GM15510 (cell line): ENCODE data around the gene TIMM22.

Source experiments
- POLR2A ChIP-seq: IDR thresholded peaks from 3 replicates; pipeline ENCODE4 v1.6.1; 2011; ENCODE audit warnings: borderline replicate concordance; ENCODE audit not compliant: insufficient read length; ENCODE audit errors: extremely low read depth

Gene TIMM22

DNA sequence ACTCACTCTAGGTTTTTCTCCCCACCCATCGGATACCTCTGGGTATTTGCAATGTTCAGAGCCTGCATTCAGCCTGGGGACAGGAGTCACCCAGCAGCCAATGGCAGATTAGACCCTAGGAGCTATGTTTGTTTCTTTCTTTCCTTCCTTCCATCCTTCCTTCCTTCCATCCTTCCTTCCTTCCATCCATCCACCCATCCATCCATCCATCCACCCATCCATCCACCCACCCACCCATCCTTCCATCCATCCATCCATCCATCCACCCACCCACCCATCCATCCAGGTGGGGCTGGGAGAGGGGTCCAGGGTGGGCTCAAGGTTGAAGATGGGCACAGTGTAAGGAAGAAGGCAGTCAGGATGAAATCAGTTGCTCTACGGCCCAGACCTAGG lies 39.9 kb downstream of the TIMM22 start:
- TF ChIP-seq POLR2A = no peak

DNA sequence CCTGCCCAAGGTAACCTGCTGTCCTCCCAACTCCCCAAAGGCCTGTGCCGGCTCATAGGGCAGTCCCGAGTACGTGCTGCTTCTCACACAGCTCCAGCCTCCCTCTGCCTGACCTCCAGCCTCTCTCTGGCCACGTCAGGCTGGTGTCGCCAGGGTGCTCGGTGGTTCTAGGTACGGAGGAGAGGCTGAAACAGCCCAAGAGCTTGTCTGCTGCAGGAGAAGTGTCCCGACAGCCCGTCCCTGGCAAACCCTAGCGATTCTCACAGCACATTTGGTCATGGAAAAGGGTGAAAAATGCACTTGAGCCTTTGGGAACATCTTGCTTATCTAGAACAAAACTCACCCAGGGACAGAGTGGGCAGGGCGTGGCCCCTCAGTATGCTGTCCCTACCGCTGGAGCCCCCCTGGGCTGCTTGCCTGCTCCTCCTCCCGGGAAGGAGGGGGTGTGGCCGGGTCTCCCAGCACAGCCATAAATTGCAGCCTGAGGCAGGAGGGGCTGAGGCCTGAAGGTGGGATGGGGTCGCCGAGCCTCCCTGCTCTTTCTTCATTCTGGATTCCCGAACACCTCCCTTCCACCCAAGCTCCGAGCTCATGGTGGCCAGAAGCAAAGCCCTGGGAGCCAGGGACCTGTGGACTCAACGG lies 40.4 kb downstream of the TIMM22 start:
- TF ChIP-seq POLR2A = no peak

DNA sequence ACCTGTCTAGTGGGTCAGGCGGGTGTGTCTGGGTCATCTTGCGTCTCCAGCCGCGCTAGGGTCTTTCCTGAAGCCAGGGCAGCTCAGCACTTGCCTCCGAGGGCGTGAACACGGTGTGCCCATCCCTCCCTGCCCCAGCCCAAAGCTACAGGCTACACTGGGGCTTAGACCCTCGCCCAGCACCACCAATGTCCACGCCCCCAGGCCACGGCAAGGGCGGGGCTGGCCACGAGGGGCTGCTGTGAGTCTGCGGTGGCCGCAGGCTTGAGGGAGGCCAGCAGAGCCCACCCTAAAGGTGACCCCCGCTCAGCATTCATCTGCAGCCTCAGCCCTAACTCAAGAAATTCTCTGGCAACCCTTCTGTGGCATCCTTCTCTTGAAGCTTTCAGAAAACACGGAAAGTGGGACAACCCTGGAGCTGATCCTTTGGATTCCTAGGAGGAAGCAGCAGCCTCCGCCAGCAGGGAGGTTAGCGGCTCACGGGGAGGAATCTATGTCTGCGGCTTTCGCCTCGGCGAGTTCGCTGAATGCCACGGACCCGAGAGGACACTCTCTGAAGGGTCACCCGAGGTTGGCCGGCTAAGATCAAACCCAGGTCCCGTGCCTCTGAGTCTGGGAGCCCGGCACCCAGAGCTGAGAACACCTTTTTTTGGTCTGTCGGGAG lies 41.7 kb downstream of the TIMM22 start:
- no peak for TF ChIP-seq POLR2A

DNA sequence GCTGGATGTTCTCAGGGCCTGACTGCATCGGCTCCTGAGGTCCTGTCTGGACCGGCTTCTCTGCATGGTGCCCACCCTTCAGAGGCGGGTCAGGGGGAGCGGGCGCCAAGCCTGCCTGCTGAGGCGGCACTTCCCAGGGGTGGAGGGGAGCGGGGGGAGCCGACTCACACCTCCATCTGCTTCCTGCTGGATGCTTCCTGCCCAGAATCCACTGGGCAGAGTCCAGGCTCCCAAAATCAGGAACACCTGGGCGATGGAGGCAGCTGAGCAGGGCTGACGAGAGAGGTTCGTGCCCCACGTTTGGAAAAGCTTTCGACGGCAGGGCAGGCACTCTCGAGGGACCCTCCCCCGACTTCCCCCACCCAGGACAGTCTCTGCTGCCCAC lies 42.2 kb downstream of the TIMM22 start:
- TF ChIP-seq POLR2A = no peak

DNA sequence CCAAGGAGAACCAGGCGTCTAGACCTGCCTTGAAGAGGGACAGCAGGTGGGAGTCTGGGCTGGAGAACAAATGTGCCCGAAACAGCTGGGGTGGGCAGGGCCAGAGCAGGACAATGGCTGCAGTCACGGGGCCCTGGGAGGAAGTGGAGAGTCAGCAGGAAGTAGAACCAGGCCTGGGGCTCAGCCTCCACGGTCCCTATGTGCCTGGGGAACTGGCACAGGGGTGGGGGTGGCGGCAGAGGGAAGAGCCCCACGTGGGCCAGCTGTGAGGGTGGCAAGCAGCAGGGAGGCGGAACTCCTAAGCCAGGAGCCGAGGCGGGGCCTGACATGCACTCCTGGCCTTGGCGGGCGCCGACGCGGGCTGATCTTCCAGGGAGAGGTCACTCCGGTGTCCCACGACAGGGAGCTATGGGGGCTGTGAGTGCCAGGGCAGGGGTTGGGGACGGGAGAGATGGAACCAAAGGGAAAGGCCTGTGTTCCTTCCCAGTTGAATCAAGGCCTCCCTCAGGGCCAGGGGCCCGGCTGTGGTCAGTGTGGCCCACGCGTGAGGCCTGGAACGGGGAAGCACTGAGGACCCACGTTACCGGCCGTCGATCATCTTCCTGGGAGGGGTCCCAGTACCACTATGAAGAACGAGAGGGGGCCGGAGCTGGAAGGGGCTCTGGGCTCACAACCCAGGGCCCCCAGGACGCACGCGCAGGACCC lies 42.7 kb downstream of the TIMM22 start:
- no peak for TF ChIP-seq POLR2A

DNA sequence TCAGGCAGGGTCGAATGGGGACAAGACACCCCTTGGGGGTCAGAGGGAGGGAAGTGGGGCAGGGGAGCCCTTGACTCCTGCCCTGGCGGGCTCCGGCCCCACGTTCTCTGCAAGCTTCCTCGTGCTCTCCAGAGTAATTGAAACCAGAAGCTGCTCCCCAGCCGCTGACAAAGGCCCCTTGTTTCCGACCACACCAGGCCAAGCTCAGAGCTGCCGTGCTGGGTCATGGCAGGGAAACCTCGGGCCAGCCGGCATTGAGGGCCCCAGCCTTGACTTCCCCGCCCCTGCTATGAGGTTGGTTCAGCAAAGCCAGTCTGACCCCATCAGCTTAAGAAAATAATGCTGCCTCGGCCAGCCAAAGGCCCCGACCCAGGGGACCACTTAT lies 43.3 kb downstream of the TIMM22 start:
- no peak for TF ChIP-seq POLR2A

DNA sequence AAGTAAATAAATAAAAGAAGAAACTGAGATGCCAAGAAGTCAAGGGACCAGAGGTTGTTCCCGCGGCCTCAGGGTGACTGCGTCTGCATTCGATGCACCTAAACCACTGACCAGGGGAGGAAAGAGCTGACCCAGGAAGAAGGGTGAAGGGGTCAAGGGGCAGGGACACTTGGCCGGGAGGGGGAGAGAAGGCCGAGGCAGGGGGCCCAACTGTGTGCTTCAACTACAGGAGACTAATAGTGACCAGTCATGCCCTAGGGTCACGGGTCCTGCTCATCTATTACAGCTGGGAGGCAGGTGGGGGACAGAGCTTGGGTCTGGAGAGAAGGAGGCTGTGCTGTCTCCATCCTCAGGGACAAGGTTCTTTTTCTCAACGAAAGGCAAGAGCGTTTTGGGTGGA lies 44.8 kb downstream of the TIMM22 start:
- no peak for TF ChIP-seq POLR2A

DNA sequence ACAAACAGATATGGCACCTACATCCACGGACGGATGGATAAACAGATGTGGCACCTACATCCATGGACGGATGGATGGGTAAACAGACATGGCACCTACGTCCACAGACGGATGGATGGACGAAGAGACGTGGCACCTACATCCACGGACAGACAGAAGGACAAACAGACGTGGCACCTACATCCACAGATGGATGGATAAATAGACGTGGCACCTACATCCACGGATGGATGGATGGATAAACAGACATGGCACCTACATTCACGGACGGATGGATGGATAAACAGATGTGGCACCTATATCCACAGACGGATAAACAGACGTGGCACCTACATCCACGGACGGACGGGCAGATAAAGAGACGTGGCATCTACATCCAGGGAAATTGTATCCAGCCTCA lies 45.6 kb downstream of the TIMM22 start:
- TF ChIP-seq POLR2A = no peak

DNA sequence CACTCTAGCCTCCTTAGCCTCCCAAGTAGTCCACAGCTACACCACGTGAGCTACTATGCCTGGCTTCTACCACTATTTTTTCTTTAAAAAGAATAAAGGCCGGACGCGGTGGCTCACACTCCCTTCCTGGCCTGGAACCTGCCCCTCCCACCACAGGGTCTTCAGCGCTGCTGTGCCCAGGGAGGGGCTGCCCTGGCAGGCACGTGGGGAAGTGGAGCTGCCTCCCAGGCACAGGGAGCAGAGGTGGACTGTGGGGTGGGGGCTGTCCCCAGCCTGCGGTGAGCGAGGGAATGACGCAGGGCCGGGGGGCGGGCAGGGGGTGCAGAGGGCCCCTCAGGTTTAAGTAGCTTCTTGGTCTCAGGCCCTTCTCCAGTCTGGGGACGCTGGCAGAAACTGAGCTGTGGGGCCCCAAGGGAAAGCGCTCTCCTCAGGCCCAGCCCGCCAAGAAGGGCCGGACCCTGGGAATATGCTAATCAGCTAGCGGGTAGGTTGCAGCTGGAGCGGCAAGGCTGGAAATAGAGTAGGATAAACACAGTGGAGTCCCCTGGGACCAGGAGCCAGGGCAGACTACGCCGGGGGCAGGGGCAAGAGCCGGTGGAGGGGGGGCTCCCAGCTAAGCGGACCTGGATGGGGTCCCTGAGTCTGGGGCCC lies 46.8 kb downstream of the TIMM22 start:
- no peak for TF ChIP-seq POLR2A

DNA sequence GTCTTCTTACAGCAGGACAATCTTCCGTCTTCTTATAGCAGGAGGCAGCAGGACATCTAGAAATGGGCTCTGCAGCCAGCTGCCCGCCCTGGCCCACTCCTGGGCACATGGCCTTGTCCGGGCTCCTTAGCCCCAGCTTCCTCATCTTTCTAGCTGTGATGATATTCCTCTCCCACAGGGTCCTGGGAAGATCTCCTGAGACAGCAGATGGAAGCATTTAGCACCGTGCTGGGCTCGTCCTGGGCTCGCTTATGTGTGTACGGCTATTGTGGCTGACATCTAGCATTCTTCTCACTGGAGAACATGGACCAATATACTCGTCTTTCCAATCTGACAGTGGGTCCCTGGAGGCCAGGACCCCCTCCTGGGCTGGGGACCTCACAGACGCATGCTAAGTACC lies 48.5 kb downstream of the TIMM22 start:
- TF ChIP-seq POLR2A = no peak

DNA sequence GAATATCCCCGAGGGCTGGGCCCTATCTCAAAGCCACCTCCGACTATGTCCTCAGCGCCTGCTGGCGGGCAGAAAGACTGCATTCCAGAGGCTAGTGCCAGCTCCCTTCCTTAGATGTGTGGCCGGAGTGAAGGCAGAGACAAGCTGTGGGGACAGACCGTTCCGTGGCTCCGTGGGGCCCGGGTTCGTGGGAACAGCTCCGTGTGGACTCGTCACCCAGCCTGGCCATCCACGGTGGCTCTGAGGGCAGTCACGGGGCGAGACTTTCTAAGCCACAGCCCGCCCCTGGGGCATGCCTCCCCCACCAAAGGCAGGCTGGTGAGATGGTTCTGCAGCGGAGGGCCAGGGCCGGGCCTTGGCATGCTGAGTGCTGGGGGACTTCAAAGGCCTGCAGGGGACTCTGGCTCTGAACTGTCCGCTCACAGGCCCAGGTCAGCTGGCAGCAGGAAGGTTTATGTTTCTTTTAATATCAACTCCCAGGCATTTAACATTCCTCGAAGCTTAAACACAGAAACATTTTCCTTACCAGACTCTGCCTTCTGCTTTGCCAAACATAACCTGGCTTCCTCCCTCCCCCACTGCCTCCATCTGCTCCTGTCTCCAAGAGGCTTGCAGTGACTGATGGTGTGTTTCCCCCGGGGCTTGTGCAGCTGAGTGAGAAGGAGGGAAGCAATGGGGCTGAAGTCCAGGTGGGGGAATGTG lies 50.4 kb downstream of the TIMM22 start:
- no peak for TF ChIP-seq POLR2A

DNA sequence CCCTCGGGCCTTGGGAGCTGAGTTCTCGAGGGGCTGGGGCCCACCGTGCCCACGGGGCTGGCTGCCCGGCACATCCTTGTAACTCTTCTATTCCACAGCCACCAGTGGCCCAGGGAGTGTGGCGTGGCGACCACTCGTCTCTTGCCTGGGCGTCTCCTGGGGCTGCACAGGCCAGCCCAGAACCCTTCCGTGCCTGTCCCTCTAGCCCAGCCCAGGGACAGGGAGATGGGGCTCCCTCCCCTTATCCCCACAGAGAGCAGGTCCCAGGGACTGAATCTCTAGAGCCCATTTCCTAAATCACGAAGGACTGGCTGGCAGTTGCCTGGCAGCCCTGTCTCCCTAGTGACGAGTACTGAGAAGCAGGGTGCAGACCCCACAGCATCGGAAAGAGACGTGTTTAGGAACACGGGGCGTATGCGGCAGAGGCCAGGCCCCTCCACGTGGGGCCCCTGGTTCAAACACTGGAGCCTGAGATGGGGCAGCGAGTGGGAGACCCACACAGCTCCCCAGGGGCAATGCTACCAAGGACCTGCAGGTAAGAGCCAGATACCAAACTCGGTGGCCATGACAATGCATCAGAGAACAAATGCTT lies 51.0 kb downstream of the TIMM22 start:
- no peak for TF ChIP-seq POLR2A

DNA sequence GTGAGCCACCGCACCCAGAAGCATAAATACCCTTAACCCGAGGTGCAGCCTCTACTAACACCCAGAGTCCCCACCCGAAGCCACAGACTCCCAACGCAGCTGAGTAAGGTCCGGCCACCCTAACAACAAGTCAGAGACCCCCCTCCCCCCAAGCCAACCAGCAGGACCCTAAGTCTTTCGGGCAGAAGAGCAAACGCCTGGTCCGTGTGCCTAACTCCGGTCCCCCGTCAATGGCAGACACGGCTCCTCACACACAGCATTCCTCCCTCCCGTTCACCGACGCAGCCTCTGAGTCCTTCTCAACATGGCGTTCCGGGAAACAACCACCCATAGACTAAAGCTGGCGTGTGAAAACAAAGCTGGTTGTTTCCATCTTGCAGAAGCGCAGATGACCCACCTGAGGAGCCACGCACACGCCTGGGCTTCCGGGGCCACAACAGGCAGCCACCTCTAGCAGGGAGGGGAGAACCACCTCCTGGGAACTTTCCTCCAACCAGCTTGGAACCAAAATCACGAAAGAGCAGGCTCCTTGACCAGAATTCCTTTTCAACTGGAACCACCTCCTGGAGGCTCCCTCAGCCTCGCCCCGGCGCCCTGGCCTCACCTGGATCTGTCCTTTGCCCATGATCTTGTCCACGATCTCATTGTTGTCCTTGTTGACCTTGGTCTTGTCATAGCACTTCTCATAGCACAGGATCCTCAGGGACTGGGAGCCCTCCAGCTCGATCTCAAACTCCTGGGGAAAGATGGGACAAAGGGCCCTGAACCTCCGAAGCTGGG lies 52.7 kb downstream of the TIMM22 start:
- TF ChIP-seq POLR2A = no peak

DNA sequence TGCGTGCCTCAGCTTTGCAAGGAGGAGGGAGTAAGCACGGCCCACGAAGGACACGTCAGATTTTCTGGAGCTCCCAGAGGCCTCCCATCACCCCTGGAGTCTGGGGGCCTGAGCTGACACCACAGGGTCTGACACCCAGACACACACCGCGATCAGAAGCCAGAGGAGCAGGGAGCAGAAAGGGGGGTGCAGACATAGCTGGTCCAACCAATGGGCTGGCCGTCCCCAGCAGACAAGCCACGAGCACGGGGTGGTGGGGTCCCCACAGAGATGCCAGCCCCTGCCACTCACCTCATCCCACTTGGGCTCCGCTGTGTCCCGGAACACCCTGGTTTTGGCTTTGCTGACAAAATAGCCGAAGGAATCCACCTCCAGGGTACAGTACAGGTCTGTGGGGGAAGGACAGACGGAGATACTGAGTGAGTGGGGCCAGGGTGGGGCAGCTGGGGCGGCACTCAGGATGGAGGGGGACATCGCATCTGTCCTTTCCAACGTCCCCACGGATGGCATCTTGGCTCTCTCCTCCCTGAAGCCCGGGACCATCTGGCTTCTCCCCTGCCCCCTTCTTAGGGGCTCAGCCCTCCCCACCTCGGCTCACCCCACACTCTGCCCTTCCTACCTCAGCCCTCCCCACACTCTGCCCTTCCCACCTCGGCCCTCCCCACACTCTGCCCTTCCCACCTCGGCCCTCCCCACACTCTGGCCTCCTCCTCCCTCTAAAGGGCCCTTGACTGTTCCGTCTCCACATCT lies 53.5 kb downstream of the TIMM22 start:
- TF ChIP-seq POLR2A = no peak
